HepG2 (cell line): ENCODE data around the gene CDC42SE2. TPM values are rescaled to one million over a fixed set of nuclear protein-coding genes. Genes with fewer than 3 reads are reported as not detected.

Source experiments
- ATF7 ChIP-seq, 2 experiments: fragments of 450-650 bp in 1 of 2; sonication (generic) in 1 of 2; formaldehyde crosslinking in 1 of 2; IDR thresholded peaks; 2 replicates each; pipeline versions ENCODE4 v1.4.0 to v1.6.1; 2016 to 2020; ENCODE audit warnings: antibody characterized with exemption in 1 of 2, mild to moderate bottlenecking in 1 of 2, missing genetic modification reagents in 1 of 2
- CAMTA2 ChIP-seq: sonication (generic); formaldehyde crosslinking; IDR thresholded peaks from 2 replicates; pipeline ENCODE4 v1.4.0; 2020; ENCODE audit warnings: mild to moderate bottlenecking, missing genetic modification reagents, borderline replicate concordance
- HINFP ChIP-seq: sonication (generic); formaldehyde crosslinking; IDR thresholded peaks from 2 replicates; pipeline ENCODE4 v1.4.0; 2020; ENCODE audit warnings: low read depth, mild to moderate bottlenecking, missing genetic modification reagents
- IRX3 ChIP-seq: sonication (generic); formaldehyde crosslinking; IDR thresholded peaks from 2 replicates; pipeline ENCODE4 v1.8.1; 2023; ENCODE audit warnings: mild to moderate bottlenecking, low read depth, missing genetic modification reagents, borderline replicate concordance
- KDM4B ChIP-seq: sonication (generic); formaldehyde crosslinking; IDR thresholded peaks from 2 replicates; pipeline ENCODE4 v1.4.0; 2020; ENCODE audit warnings: missing genetic modification reagents
- KMT2A ChIP-seq: sonication (generic); formaldehyde crosslinking; IDR thresholded peaks from 2 replicates; pipeline ENCODE4 v1.4.0; 2020; ENCODE audit warnings: missing genetic modification reagents
- RARA ChIP-seq: IDR thresholded peaks from 2 replicates; pipeline ENCODE4 v1.6.1; 2016; ENCODE audit warnings: missing genetic modification reagents, missing compliant biosample characterization
- RELA ChIP-seq: sonication (generic); formaldehyde crosslinking; IDR thresholded peaks from 2 replicates; pipeline ENCODE4 v1.4.0; 2020; ENCODE audit warnings: missing genetic modification reagents
- SATB2 ChIP-seq: sonication (generic); formaldehyde crosslinking; IDR thresholded peaks from 2 replicates; pipeline ENCODE4 v1.5.0; 2020; ENCODE audit warnings: missing genetic modification reagents
- SNAPC4 ChIP-seq: sonication (generic); formaldehyde crosslinking; IDR thresholded peaks from 2 replicates; pipeline ENCODE4 v1.4.0; 2020; ENCODE audit warnings: mild to moderate bottlenecking, missing genetic modification reagents
- STAT5B ChIP-seq: sonication (generic); formaldehyde crosslinking; IDR thresholded peaks from 2 replicates; pipeline ENCODE4 v1.4.0; 2020; ENCODE audit warnings: missing genetic modification reagents
- SYNCRIP ChIP-seq: fragments of 200-400 bp; formaldehyde crosslinking; IDR thresholded peaks from 2 replicates; pipeline ENCODE4 v1.6.1; 2018; ENCODE audit warnings: mild to moderate bottlenecking, low read depth, low read length; ENCODE audit not compliant: insufficient read depth
- YEATS2 ChIP-seq: sonication (generic); formaldehyde crosslinking; IDR thresholded peaks from 2 replicates; pipeline ENCODE4 v1.4.0; 2020; ENCODE audit warnings: missing genetic modification reagents, borderline replicate concordance
- ZBTB14 ChIP-seq: sonication (generic); formaldehyde crosslinking; IDR thresholded peaks from 2 replicates; pipeline ENCODE4 v1.4.0; 2020; ENCODE audit warnings: missing genetic modification reagents
- ZBTB7A ChIP-seq: sonication (generic); formaldehyde crosslinking; IDR thresholded peaks from 2 replicates; pipeline ENCODE4 v1.8.0; 2022; ENCODE audit warnings: mild to moderate bottlenecking, missing genetic modification reagents
- ZMYM4 ChIP-seq: sonication (generic); formaldehyde crosslinking; IDR thresholded peaks from 2 replicates; pipeline ENCODE4 v1.8.1; 2023; ENCODE audit warnings: mild to moderate bottlenecking, missing genetic modification reagents
- ZNF317 ChIP-seq: sonication (generic); formaldehyde crosslinking; IDR thresholded peaks from 2 replicates; pipeline ENCODE4 v1.5.0; 2020; ENCODE audit warnings: mild to moderate bottlenecking, missing genetic modification reagents
- ZNF367 ChIP-seq: sonication (generic); formaldehyde crosslinking; IDR thresholded peaks from 2 replicates; pipeline ENCODE4 v1.4.0; 2020; ENCODE audit warnings: missing genetic modification reagents, borderline replicate concordance
- ZNF484 ChIP-seq: sonication (generic); formaldehyde crosslinking; IDR thresholded peaks from 2 replicates; pipeline ENCODE4 v1.5.1; 2020; ENCODE audit warnings: mild to moderate bottlenecking, low read depth, missing genetic modification reagents, borderline replicate concordance
- ZNF616 ChIP-seq: sonication (generic); formaldehyde crosslinking; IDR thresholded peaks from 2 replicates; pipeline ENCODE4 v1.5.0; 2020; ENCODE audit warnings: low read depth, mild to moderate bottlenecking, missing genetic modification reagents
- ZNF629 ChIP-seq: sonication (generic); formaldehyde crosslinking; conservative IDR thresholded peaks from 2 replicates; pipeline ENCODE4 v1.5.0; 2020; ENCODE audit warnings: missing genetic modification reagents
- ZSCAN20 ChIP-seq: sonication (generic); formaldehyde crosslinking; IDR thresholded peaks from 2 replicates; pipeline ENCODE4 v1.4.0; 2020; ENCODE audit warnings: missing genetic modification reagents, mild to moderate bottlenecking, borderline replicate concordance
- polyA plus RNA-seq, 8 experiments: library from polyadenylated mRNA; depleted of rRNA in 3 of 8; stranded (reverse) in 7 of 8; unstranded in 1 of 8; fragments of >200 nt; fragmentation: Illumina TruSeq in 4 of 8; extraction: Trizol in 4 of 8; gene quantifications; 2 replicates each; pipeline versions ENCODE4 v1.2.1 to v1.2.3, GENCODE V29; 2011 to 2016; ENCODE audit warnings: low read depth in 4 of 8, missing spikeins in 1 of 8, mixed read lengths in 1 of 8; ENCODE audit not compliant: insufficient read depth in 1 of 8
- total RNA-seq, 5 experiments: library from RNA; depleted of rRNA; stranded (reverse); fragments of >200 nt; fragmentation: Illumina TruSeq; extraction: Trizol; gene quantifications; 2 replicates each; pipeline ENCODE4 v1.2.3, GENCODE V29; 2016; ENCODE audit warnings: low read depth in 1 of 5

Gene CDC42SE2
- total and polyA plus RNA-seq, 2 of the 13 experiments (the other 11 are each of a cell fraction or from before 2014, with no cell fraction given): 19.6 to 25.0 TPM

- TF ChIP-seq KMT2A (CRISPR knock-in tag) (peak; percentile 82; the same call in 1 of the 2 replicates), STAT5B (no peak), ZNF317 (CRISPR knock-in tag) (no peak), SATB2 (CRISPR knock-in tag) (no peak), ZBTB14 (CRISPR knock-in tag) (peak; percentile 85), ZMYM4 (CRISPR knock-in tag) (peak; percentile 84), ZNF629 (no peak), IRX3 (CRISPR knock-in tag) (no peak), ZNF616 (CRISPR knock-in tag) (no peak), YEATS2 (no peak; the same call in 1 of the 2 replicates), ZNF367 (CRISPR knock-in tag) (no peak), SNAPC4 (CRISPR knock-in tag) (0 out of 2 replicates have a peak, but pooled peaks have one; percentile 29), HINFP (CRISPR knock-in tag) (no peak), ATF7 (IDR thresholded peaks at IDR 0.05) (no peak), ATF7 (CRISPR knock-in tag; IDR thresholded peaks at IDR 0.05) (no peak), SYNCRIP (no peak), ZSCAN20 (CRISPR knock-in tag) (peak; percentile 77; the same call in 1 of the 2 replicates), CAMTA2 (0 out of 2 replicates have a peak, but pooled peaks have one; percentile 75), ZBTB7A (no peak), RELA (no peak), ZNF484 (CRISPR knock-in tag) (no peak), KDM4B (no peak), RARA (0 out of 2 replicates have a peak, but pooled peaks have one; percentile 7)
Measured at GRCh38 chr5:131263648-131264450, at the start of gene CDC42SE2 (continued).
